NCI-H748 treated with DMSO at 0.1 percent for 48 hours (cell line): Measurements from ENCODE around the gene ZFP90.
"Not testable (repeated sequence)": the region's sequence is repeated elsewhere in the genome, so short reads cannot be mapped to it uniquely, and the experiment has no call there.

Experiments
- DNase-seq: peaks from one replicate; lab custom pipeline; 2025; lab: John Stamatoyannopoulos, UW

Gene ZFP90

GRCh38 chr16:68519225-68519745 is 19.8 kb upstream of the ZFP90 start:
- DNase-seq = no peak

GRCh38 chr16:68520649-68521086 is 18.4 kb upstream of the ZFP90 start:
- DNase-seq = peak; percentile 76

GRCh38 chr16:68524069-68524820 is 14.8 kb upstream of the ZFP90 start:
- DNase-seq = no peak

GRCh38 chr16:68526143-68526781 is 12.8 kb upstream of the ZFP90 start:
- no peak for DNase-seq

- DNase-seq = no peak
Observed at GRCh38 chr16:68526782-68527145, 12.3 kb upstream of the ZFP90 start.

- DNase-seq = no peak
Observed at GRCh38 chr16:68528233-68528632, 10.9 kb upstream of the ZFP90 start.

GRCh38 chr16:68528686-68529379 is 10.3 kb upstream of the ZFP90 start:
- DNase-seq = peak; percentile 70

- DNase-seq = no peak
Observed at GRCh38 chr16:68529608-68529930, 9.5 kb upstream of the ZFP90 start.

- DNase-seq = peak; percentile 75
Observed at GRCh38 chr16:68529931-68530701, 9.0 kb upstream of the ZFP90 start.

- DNase-seq = no peak
Observed at GRCh38 chr16:68533937-68534336, 5.2 kb upstream of the ZFP90 start.

GRCh38 chr16:68535331-68535730 is 3.8 kb upstream of the ZFP90 start:
- DNase-seq = no peak

- no peak for DNase-seq
Observed at GRCh38 chr16:68539711-68540239, 684 bp downstream of the ZFP90 start.

GRCh38 chr16:68548947-68549346 is 9.9 kb downstream of the ZFP90 start:
- no peak for DNase-seq

- no peak for DNase-seq
Observed at GRCh38 chr16:68553186-68553585, 14.1 kb downstream of the ZFP90 start.

GRCh38 chr16:68560341-68560740 is 21.2 kb downstream of the ZFP90 start:
- not testable (repeated sequence) for DNase-seq

GRCh38 chr16:68563631-68564381 is 24.7 kb downstream of the ZFP90 start:
- no peak for DNase-seq

- peak; percentile 0 for DNase-seq
Observed at GRCh38 chr16:68564382-68564985, 25.4 kb downstream of the ZFP90 start.

- no peak for DNase-seq
Observed at GRCh38 chr16:68574479-68574878, 35.4 kb downstream of the ZFP90 start.

- DNase-seq = no peak
Observed at GRCh38 chr16:68575082-68575481, 36.0 kb downstream of the ZFP90 start.

- DNase-seq = no peak
Observed at GRCh38 chr16:68577352-68577853, 38.3 kb downstream of the ZFP90 start.
